K562 (cell line): ENCODE data around the gene ARL3. TPM values are rescaled to one million over a fixed set of nuclear protein-coding genes. Genes with fewer than 3 reads are reported as not detected.

ENCODE experiments used
- BDP1 ChIP-seq: IDR thresholded peaks from 3 replicates; pipeline ENCODE4 v1.6.1; 2011; ENCODE audit not compliant: insufficient read length, insufficient read depth
- CCAR2 ChIP-seq: fragments of 200-400 bp; formaldehyde crosslinking; IDR thresholded peaks from 2 replicates; pipeline ENCODE4 v1.6.1; 2017; ENCODE audit warnings: mild to moderate bottlenecking, low read depth, low read length
- HDAC8 ChIP-seq: fragments of 450-650 bp; IDR thresholded peaks from 2 replicates; pipeline ENCODE4 v1.6.1; 2016; ENCODE audit warnings: mild to moderate bottlenecking, missing genetic modification characterization, moderate library complexity, missing compliant biosample characterization
- MCM3 ChIP-seq: fragments of 450-650 bp; IDR thresholded peaks from 2 replicates; pipeline ENCODE4 v1.6.1; 2016
- MYNN ChIP-seq, 2 experiments: sonication (generic); formaldehyde crosslinking in 1 of 2; IDR thresholded peaks; 2 replicates each; pipeline versions ENCODE4 v1.5.0 to v1.6.1; 2016 to 2020; ENCODE audit warnings: antibody characterized with exemption in 1 of 2, missing genetic modification reagents in 1 of 2
- POLR2AphosphoS2 ChIP-seq: IDR thresholded peaks from 2 replicates; pipeline ENCODE4 v1.6.1; 2012; ENCODE audit warnings: low read length, improper control_type of control experiment
- PTTG1 ChIP-seq: fragments of 450-650 bp; IDR thresholded peaks from 2 replicates; pipeline ENCODE4 v1.6.1; 2016; ENCODE audit warnings: low read depth, mild to moderate bottlenecking, missing genetic modification characterization, missing compliant biosample characterization
- SAP30 ChIP-seq: fragments of 200-600 bp; sonication (generic); IDR thresholded peaks from 2 replicates; pipeline ENCODE4 v1.6.1; 2012; ENCODE audit warnings: borderline replicate concordance, low read depth, mild to moderate bottlenecking, moderate library complexity, low read length, control low read depth, inconsistent platforms; ENCODE audit not compliant: insufficient read depth, poor library complexity, severe bottlenecking
- SRSF3 ChIP-seq: fragments of 200-400 bp; formaldehyde crosslinking; IDR thresholded peaks from 2 replicates; pipeline ENCODE4 v1.6.1; 2016; ENCODE audit warnings: mild to moderate bottlenecking, low read length, moderate library complexity; ENCODE audit not compliant: insufficient read depth
- ZFP30 ChIP-seq: fragments of 250-450 bp; sonication (Bioruptor Pico); IDR thresholded peaks from 2 replicates; pipeline ENCODE4 v1.8.0; 2022; ENCODE audit warnings: moderate library complexity, mild to moderate bottlenecking, inconsistent platforms, borderline replicate concordance
- ZNF184 ChIP-seq: sonication (generic); formaldehyde crosslinking; IDR thresholded peaks from 2 replicates; pipeline ENCODE4 v1.5.0; 2020; ENCODE audit warnings: missing genetic modification reagents
- ZNF444 ChIP-seq: fragments of 250-450 bp; sonication (Bioruptor Pico); IDR thresholded peaks from 2 replicates; pipeline ENCODE4 v1.4.0; 2020; ENCODE audit warnings: mild to moderate bottlenecking, moderate library complexity
- polyA plus RNA-seq, 8 experiments: library from polyadenylated mRNA; depleted of rRNA in 4 of 8; stranded (reverse) in 5 of 8; unstranded in 3 of 8; fragments of >200 nt; fragmentation: Nextera tagmentation in 2 of 8; fragmentation: Illumina TruSeq in 1 of 8; extraction: Ambion mirVana in 2 of 8; extraction: Trizol in 1 of 8; gene quantifications; 2 replicates each; pipeline versions ENCODE4 v1.2.1 to v1.2.3, GENCODE V29; 2011 to 2014; ENCODE audit warnings: inconsistent platforms in 1 of 8, missing spikeins in 1 of 8
- total RNA-seq, 7 experiments: library from RNA; depleted of rRNA in 6 of 7; stranded (reverse); fragments of >200 nt in 6 of 7; fragmentation: Illumina TruSeq in 2 of 7; extraction: Trizol in 2 of 7; gene quantifications; 2 replicates each; pipeline versions ENCODE4 v1.2.1 to v1.2.3, GENCODE V29; 2011 to 2021; ENCODE audit warnings: low replicate concordance in 1 of 7
- TF ChIP-seq, protein P1 (sequence below): IDR thresholded peaks from 2 replicates; pipeline ENCODE4 v1.6.1; 2011; ENCODE audit warnings: borderline replicate concordance, low read depth, mild to moderate bottlenecking, moderate library complexity, low read length; ENCODE audit not compliant: insufficient read depth, poor library complexity, severe bottlenecking
- TF ChIP-seq, protein P2 (sequence below): sonication (generic); formaldehyde crosslinking; IDR thresholded peaks from 2 replicates; pipeline ENCODE4 v1.8.0; 2022; ENCODE audit warnings: mild to moderate bottlenecking, missing genetic modification reagents, borderline replicate concordance
- TF ChIP-seq, protein P3 (sequence below), 2 experiments: fragments of 450-650 bp in 1 of 2; IDR thresholded peaks; 2 replicates each; pipeline ENCODE4 v1.6.1; 2011 to 2017; ENCODE audit warnings: low read depth in 2 of 2, antibody characterized with exemption in 1 of 2, borderline replicate concordance in 1 of 2, low read length in 1 of 2, mild to moderate bottlenecking in 1 of 2, mixed read lengths in 1 of 2; ENCODE audit not compliant: control insufficient read depth in 1 of 2
- TF ChIP-seq, protein P4 (sequence below), 2 experiments: fragments of 450-650 bp in 1 of 2; sonication (generic) in 1 of 2; formaldehyde crosslinking; conservative IDR thresholded peaks; 2 replicates each; pipeline versions ENCODE4 v1.4.0 to v1.8.1; 2020 to 2022; ENCODE audit warnings: mild to moderate bottlenecking in 1 of 2, missing genetic modification reagents in 1 of 2
- TF ChIP-seq, protein P5 (sequence below): sonication (generic); formaldehyde crosslinking; IDR thresholded peaks from 2 replicates; pipeline ENCODE4 v1.9.0; 2022; ENCODE audit warnings: mild to moderate bottlenecking, missing genetic modification reagents

The ARL3 gene
- total and polyA plus RNA-seq, 9 of the 15 experiments (the other 6 are each of a cell fraction or from before 2014, with no cell fraction given), result 2.9 to 8.9 (median 4.8) TPM

DNA sequence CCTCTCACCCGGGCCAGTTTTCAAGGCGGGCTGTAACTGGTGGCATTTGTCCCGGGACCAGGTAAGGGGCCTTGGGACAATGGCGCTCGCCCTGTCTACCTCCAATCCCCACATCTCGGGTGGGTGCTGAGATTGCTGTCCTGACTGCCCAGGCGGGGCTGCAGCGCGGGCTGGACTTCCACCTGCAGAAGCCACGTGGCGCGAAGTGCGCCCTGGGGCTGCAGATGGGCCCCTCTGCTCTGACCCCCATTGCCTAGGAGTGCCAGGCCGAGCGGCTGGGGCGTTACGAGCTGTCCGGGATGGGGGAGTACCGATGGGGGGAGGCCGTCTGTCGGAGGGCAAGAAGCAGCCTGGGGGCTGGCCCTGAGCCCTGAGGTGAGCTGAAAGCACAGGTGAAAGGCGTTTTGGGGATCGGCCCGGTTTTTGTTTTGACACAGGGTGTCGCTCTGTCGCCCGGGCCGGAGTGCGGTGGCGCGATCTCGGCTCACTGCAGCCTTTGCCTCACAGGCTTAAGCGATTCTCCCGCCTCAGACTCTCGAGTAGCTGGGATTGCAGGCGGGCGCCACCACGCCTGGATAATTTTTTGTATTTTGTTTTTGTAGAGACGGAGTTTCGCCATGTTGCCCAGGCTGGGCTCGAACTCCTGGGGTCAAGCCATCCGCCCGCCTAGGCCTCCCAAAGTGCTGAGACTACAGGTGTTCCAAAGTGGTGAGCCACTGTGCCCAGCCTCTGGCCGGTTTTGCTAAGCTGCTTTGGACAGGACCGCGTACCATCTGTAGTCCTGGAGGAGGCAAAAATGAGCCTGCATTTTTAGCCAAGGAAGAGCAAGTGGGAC lies 641 bp upstream of the ARL3 start, which contains the start of gene SFXN2 (continued):
- TF ChIP-seq, protein P1, sequence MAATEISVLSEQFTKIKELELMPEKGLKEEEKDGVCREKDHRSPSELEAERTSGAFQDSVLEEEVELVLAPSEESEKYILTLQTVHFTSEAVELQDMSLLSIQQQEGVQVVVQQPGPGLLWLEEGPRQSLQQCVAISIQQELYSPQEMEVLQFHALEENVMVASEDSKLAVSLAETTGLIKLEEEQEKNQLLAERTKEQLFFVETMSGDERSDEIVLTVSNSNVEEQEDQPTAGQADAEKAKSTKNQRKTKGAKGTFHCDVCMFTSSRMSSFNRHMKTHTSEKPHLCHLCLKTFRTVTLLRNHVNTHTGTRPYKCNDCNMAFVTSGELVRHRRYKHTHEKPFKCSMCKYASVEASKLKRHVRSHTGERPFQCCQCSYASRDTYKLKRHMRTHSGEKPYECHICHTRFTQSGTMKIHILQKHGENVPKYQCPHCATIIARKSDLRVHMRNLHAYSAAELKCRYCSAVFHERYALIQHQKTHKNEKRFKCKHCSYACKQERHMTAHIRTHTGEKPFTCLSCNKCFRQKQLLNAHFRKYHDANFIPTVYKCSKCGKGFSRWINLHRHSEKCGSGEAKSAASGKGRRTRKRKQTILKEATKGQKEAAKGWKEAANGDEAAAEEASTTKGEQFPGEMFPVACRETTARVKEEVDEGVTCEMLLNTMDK, result no peak
- peak; percentile 97 for TF ChIP-seq SAP30
- TF ChIP-seq, protein P2, sequence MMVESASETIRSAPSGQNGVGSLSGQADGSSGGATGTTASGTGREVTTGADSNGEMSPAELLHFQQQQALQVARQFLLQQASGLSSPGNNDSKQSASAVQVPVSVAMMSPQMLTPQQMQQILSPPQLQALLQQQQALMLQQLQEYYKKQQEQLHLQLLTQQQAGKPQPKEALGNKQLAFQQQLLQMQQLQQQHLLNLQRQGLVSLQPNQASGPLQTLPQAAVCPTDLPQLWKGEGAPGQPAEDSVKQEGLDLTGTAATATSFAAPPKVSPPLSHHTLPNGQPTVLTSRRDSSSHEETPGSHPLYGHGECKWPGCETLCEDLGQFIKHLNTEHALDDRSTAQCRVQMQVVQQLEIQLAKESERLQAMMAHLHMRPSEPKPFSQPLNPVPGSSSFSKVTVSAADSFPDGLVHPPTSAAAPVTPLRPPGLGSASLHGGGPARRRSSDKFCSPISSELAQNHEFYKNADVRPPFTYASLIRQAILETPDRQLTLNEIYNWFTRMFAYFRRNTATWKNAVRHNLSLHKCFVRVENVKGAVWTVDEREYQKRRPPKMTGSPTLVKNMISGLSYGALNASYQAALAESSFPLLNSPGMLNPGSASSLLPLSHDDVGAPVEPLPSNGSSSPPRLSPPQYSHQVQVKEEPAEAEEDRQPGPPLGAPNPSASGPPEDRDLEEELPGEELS (CRISPR knock-in tag), result no peak
- TF ChIP-seq, protein P3, sequence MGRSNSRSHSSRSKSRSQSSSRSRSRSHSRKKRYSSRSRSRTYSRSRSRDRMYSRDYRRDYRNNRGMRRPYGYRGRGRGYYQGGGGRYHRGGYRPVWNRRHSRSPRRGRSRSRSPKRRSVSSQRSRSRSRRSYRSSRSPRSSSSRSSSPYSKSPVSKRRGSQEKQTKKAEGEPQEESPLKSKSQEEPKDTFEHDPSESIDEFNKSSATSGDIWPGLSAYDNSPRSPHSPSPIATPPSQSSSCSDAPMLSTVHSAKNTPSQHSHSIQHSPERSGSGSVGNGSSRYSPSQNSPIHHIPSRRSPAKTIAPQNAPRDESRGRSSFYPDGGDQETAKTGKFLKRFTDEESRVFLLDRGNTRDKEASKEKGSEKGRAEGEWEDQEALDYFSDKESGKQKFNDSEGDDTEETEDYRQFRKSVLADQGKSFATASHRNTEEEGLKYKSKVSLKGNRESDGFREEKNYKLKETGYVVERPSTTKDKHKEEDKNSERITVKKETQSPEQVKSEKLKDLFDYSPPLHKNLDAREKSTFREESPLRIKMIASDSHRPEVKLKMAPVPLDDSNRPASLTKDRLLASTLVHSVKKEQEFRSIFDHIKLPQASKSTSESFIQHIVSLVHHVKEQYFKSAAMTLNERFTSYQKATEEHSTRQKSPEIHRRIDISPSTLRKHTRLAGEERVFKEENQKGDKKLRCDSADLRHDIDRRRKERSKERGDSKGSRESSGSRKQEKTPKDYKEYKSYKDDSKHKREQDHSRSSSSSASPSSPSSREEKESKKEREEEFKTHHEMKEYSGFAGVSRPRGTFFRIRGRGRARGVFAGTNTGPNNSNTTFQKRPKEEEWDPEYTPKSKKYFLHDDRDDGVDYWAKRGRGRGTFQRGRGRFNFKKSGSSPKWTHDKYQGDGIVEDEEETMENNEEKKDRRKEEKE (IDR thresholded peaks at IDR 0.05; ENCODE audit: borderline replicate concordance in 1 of 2, control insufficient read depth in 1 of 2, low read depth in 2 of 2, low read length in 1 of 2), result no peak
- no peak for TF ChIP-seq ZNF184 (CRISPR knock-in tag)
- TF ChIP-seq PTTG1 (tag), result no peak
- TF ChIP-seq SRSF3, result no peak
- no peak for TF ChIP-seq ZNF444 (CRISPR knock-in tag)
- no peak for TF ChIP-seq BDP1
- TF ChIP-seq, protein P4, sequence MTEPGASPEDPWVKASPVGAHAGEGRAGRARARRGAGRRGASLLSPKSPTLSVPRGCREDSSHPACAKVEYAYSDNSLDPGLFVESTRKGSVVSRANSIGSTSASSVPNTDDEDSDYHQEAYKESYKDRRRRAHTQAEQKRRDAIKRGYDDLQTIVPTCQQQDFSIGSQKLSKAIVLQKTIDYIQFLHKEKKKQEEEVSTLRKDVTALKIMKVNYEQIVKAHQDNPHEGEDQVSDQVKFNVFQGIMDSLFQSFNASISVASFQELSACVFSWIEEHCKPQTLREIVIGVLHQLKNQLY (CRISPR knock-in tag; conservative IDR thresholded peaks at IDR 0.05), result no peak
- no peak for TF ChIP-seq MYNN (IDR thresholded peaks at IDR 0.05)
- no peak for TF ChIP-seq MYNN (CRISPR knock-in tag; IDR thresholded peaks at IDR 0.05)
- no peak for TF ChIP-seq POLR2AphosphoS2
- TF ChIP-seq CCAR2, result no peak
- no peak for TF ChIP-seq HDAC8 (tag)
- TF ChIP-seq MCM3, result no peak
- TF ChIP-seq, protein P5, sequence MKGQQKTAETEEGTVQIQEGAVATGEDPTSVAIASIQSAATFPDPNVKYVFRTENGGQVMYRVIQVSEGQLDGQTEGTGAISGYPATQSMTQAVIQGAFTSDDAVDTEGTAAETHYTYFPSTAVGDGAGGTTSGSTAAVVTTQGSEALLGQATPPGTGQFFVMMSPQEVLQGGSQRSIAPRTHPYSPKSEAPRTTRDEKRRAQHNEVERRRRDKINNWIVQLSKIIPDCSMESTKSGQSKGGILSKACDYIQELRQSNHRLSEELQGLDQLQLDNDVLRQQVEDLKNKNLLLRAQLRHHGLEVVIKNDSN, result peak; percentile 75
- no peak for TF ChIP-seq ZFP30
